IMR-90 (cell line): ENCODE data around the gene NFE2. TPM values are rescaled to one million over a fixed set of nuclear protein-coding genes. Genes with fewer than 3 reads are reported as not detected.

ENCODE experiments used
- ATAC-seq: fragments of 200-7000 bp; cut with Tn5 transposase; 2 replicates; pipeline ENCODE4 v1.9.1; 2020; ENCODE audit warnings: low read depth, mild to moderate bottlenecking, moderate library complexity
- BruUV-seq: library from RNA; stranded (reverse); fragments of 400-500 nt; replicated peaks from 2 replicates; lab custom pipeline; 2021; lab: Mats Ljungman, UMichigan
- CTCF ChIA-PET: fragments of 300-600 bp; formaldehyde crosslinking; extraction: SDS; loops from one replicate; lab custom pipeline; 2021; ENCODE audit warnings: antibody characterized with exemption; lab: Yijun Ruan, JAX
- POLR2A ChIA-PET: fragments of 300-600 bp; sonication (Branson Sonifier 250); formaldehyde crosslinking; loops from one replicate; lab custom pipeline; 2022; ENCODE audit warnings: antibody characterized with exemption; ENCODE audit not compliant: unreplicated experiment; lab: Charles Lee
- DNase-seq: peaks from one replicate; pipeline ENCODE4 v3.0.0; 2013
- H2AFZ ChIP-seq: replicated peaks from 2 replicates; pipeline ENCODE3; 2013; ENCODE audit warnings: low read length, mild to moderate bottlenecking; ENCODE audit not compliant: poor library complexity
- H2AK5ac ChIP-seq: 2 replicates; pipeline ENCODE4 v1.6.1; 2013; ENCODE audit warnings: low read depth, low read length, inconsistent platforms
- H2AK9ac ChIP-seq: replicated peaks from 2 replicates; pipeline ENCODE3; 2013; ENCODE audit warnings: mild to moderate bottlenecking, low read depth, low read length, moderate library complexity; ENCODE audit not compliant: poor library complexity
- H2BK120ac ChIP-seq: 2 replicates; pipeline ENCODE4 v1.6.1; 2013; ENCODE audit warnings: low read depth, low read length, inconsistent platforms
- H2BK15ac ChIP-seq: 3 replicates; pipeline ENCODE4 v1.6.1; 2013; ENCODE audit warnings: low read depth, low read length, inconsistent platforms
- H2BK20ac ChIP-seq: 2 replicates; pipeline ENCODE4 v1.6.1; 2013; ENCODE audit warnings: low read depth, mild to moderate bottlenecking, inconsistent platforms, low read length, moderate library complexity
- H2BK5ac ChIP-seq: 2 replicates; pipeline ENCODE4 v1.6.1; 2013; ENCODE audit warnings: mild to moderate bottlenecking, low read depth, low read length, inconsistent platforms; ENCODE audit not compliant: poor library complexity, severe bottlenecking
- H3K14ac ChIP-seq: replicated peaks from 2 replicates; pipeline ENCODE4 v1.6.1; 2013; ENCODE audit warnings: low read depth, low read length, inconsistent platforms
- H3K18ac ChIP-seq: 2 replicates; pipeline ENCODE4 v1.6.1; 2013; ENCODE audit warnings: low read depth, low read length, control low read depth
- H3K23ac ChIP-seq: 2 replicates; pipeline ENCODE4 v1.6.1; 2013; ENCODE audit warnings: low read depth, low read length, inconsistent platforms
- H3K27ac ChIP-seq: 2 replicates; pipeline ENCODE4 v1.5.1; 2013; ENCODE audit warnings: mild to moderate bottlenecking, control low read depth, low read length; ENCODE audit not compliant: insufficient read depth
- H3K27me3 ChIP-seq: 2 replicates; pipeline ENCODE4 v1.6.1; 2013; ENCODE audit warnings: low read length; ENCODE audit not compliant: control insufficient read depth, insufficient read depth
- H3K36me3 ChIP-seq: 2 replicates; pipeline ENCODE4 v1.6.1; 2013; ENCODE audit warnings: low read length, mixed read lengths; ENCODE audit not compliant: control insufficient read depth, insufficient read depth
- H3K4ac ChIP-seq: 2 replicates; pipeline ENCODE4 v1.6.1; 2013; ENCODE audit warnings: low read depth, low read length, inconsistent platforms
- H3K4me1 ChIP-seq: 2 replicates; pipeline ENCODE4 v1.6.1; 2013; ENCODE audit warnings: low read length, mixed read lengths; ENCODE audit not compliant: control insufficient read depth, insufficient read depth
- H3K4me2 ChIP-seq: 2 replicates; pipeline ENCODE4 v1.6.1; 2013; ENCODE audit warnings: low read depth, mild to moderate bottlenecking, control low read depth, low read length, moderate library complexity
- H3K4me3 ChIP-seq: 2 replicates; pipeline ENCODE4 v1.5.1; 2013; ENCODE audit warnings: low read depth, mild to moderate bottlenecking, control low read depth, low read length, moderate library complexity; ENCODE audit not compliant: insufficient read depth
- H3K56ac ChIP-seq: 2 replicates; pipeline ENCODE4 v1.6.1; 2013; ENCODE audit warnings: low read length, inconsistent platforms; ENCODE audit not compliant: insufficient read depth; ENCODE audit errors: extremely low read depth
- H3K79me1 ChIP-seq, 2 experiments: 2 replicates each; pipeline ENCODE4 v1.6.1; 2013; ENCODE audit warnings: low read length in 2 of 2, inconsistent platforms in 1 of 2, low read depth in 1 of 2
- H3K9ac ChIP-seq: 2 replicates; pipeline ENCODE4 v1.6.1; 2013; ENCODE audit warnings: low read depth, low read length, control low read depth
- H3K9me1 ChIP-seq: 2 replicates; pipeline ENCODE4 v1.6.1; 2013; ENCODE audit warnings: low read length, inconsistent platforms; ENCODE audit not compliant: insufficient read depth
- H3K9me3 ChIP-seq: 2 replicates; pipeline ENCODE4 v1.6.1; 2013; ENCODE audit warnings: low read length; ENCODE audit not compliant: control insufficient read depth, insufficient read depth
- H4K20me1 ChIP-seq: 2 replicates; pipeline ENCODE4 v1.6.1; 2013; ENCODE audit warnings: low read length, inconsistent platforms; ENCODE audit not compliant: insufficient read depth
- H4K5ac ChIP-seq: 2 replicates; pipeline ENCODE4 v1.6.1; 2013; ENCODE audit warnings: mild to moderate bottlenecking, low read depth, low read length, control low read depth
- H4K8ac ChIP-seq, 2 experiments: 2 replicates each; pipeline ENCODE4 v1.6.1; 2013; ENCODE audit warnings: low read depth in 2 of 2, low read length in 2 of 2, control low read depth in 1 of 2, inconsistent platforms in 1 of 2
- H4K91ac ChIP-seq: 2 replicates; pipeline ENCODE4 v1.6.1; 2013; ENCODE audit warnings: low read depth, low read length, inconsistent platforms; ENCODE audit not compliant: insufficient read depth
- CEBPB ChIP-seq: IDR thresholded peaks from 2 replicates; pipeline ENCODE4 v1.6.1; 2012; ENCODE audit warnings: low read depth, low read length, improper control_type of control experiment
- CHD1 ChIP-seq: IDR thresholded peaks from 2 replicates; pipeline ENCODE4 v1.6.1; 2012; ENCODE audit warnings: low read depth, low read length, improper control_type of control experiment
- RFX5 ChIP-seq: IDR thresholded peaks from 2 replicates; pipeline ENCODE4 v1.8.0; 2012; ENCODE audit warnings: low read depth, mild to moderate bottlenecking, low read length, moderate library complexity
- WGBS, 2 experiments: methylation state at CpG; one replicate each; pipeline versions ENCODE4 v1.1.5 to v1.1.7; 2013; ENCODE audit warnings: missing lambda C conversion rate in 2 of 2; ENCODE audit not compliant: insufficient read length in 1 of 2; ENCODE audit errors: extremely low coverage in 2 of 2; 5-methylcytosine and 5-hydroxymethylcytosine counted together
- dilution Hi-C: fragments of 300-500 bp; cut with HindIII; formaldehyde crosslinking; loops from one replicate; pipeline ENCODE4 v1.14.3; 2018; ENCODE audit warnings: low sequenced_read_pairs; ENCODE audit not compliant: unreplicated experiment
- in situ Hi-C: fragments of 300-500 bp; cut with MboI; formaldehyde crosslinking; loops from 3 replicates; pipeline ENCODE4 v1.14.3; 2019; ENCODE audit warnings: low sequenced_read_pairs, inconsistent platforms, mixed read lengths
- intact Hi-C: fragments of 100-400 bp; cut with micrococcal nuclease; formaldehyde crosslinking; loops from 2 replicates; pipeline ENCODE4 v1.10.0; 2022
- polyA plus RNA-seq, 3 experiments: library from polyadenylated mRNA; depleted of rRNA; stranded (reverse); fragments of >200 nt; gene quantifications; 2 replicates each; pipeline ENCODE4 v1.2.3, GENCODE V29; 2012; ENCODE audit warnings: low replicate concordance in 1 of 3
- total RNA-seq: library from RNA; depleted of rRNA; stranded (reverse); fragments of >200 nt; gene quantifications from 2 replicates; pipeline ENCODE4 v1.2.3, GENCODE V29; 2012
- TF ChIP-seq, protein P1 (sequence below): conservative IDR thresholded peaks from 2 replicates; pipeline ENCODE4 v1.5.1; 2012; ENCODE audit warnings: mild to moderate bottlenecking, low read depth, low read length, improper control_type of control experiment

Gene NFE2
- total and polyA plus RNA-seq, 2 of the 4 experiments (the other 2 are of a cell fraction): 0.18 to 0.32 TPM

DNA sequence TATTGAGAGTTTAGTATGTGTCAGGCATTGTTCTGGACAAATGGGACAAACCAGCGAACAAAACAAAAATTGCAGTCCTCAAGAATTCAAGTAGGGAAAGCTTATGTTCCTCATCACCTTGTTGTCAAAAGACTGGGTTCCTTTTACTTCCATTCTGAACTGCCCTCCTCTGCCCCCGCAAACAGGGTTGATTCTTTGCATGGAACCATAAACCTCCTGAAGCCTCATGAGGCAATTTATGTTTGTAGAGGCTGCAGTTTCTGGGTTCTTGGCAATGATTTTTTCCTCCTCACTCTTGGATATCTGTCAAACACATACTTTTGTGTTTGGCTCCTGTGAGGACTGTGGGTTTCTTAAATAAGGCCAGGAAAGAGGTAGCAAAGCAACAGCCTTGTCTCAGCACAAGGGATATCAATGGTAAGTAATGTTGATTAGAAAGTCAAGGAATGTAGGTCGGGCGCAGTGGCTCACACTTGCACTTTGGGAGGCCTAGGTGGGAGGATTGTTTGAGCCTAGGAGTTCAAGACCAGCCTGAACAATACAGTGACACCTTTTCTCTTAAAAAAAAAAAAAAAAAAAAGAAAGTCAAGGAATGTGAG, 38.0 kb upstream of the NFE2 start:
- Histone ChIP-seq H3K4me1 (peaks cover 40% of the 10 kb centered on the region), H3K79me1 (peaks cover 43 to 80% of the 10 kb centered on the region in 2 experiments), H4K20me1 (peaks cover 41% of the 10 kb centered on the region), H4K8ac (no peak overlapping the region), H3K36me3 (peaks cover 15% of the 10 kb centered on the region), H4K91ac (no peak overlapping the region), H3K27me3 (no peaks in the 10 kb centered on the region), H3K18ac (no peak overlapping the region), H3K9ac (no peak overlapping the region), H3K27ac (peak overlapping the region; percentile 48; the same call in 1 of the 2 replicates), H2BK20ac (peak overlapping the region; percentile 7; the same call in 1 of the 2 replicates), H3K14ac (peak overlapping the region; percentile 61), H3K9me3 (no peaks in the 10 kb centered on the region), H3K4me2 (peak overlapping the region; percentile 26), H2AK9ac (no peak overlapping the region), H3K23ac (peak overlapping the region; percentile 45; the same call in 1 of the 2 replicates), H3K4ac (peak overlapping the region; percentile 22; the same call in 1 of the 2 replicates), H3K9me1 (peaks cover 25% of the 10 kb centered on the region), H2BK120ac (no peak overlapping the region), H2AFZ (no peak overlapping the region), H2AK5ac (peak overlapping the region; percentile 49; the same call in 1 of the 2 replicates), H3K4me3 (no peak overlapping the region), H2BK15ac (no peak overlapping the region; the same call in 2 of the 3 replicates), H3K56ac (no peak overlapping the region), H4K5ac (no peak overlapping the region), H2BK5ac (peak overlapping the region; percentile 8)
- in situ Hi-C loops: no loop called here
- 0 out of 2 replicates have a peak, but pooled peaks have one; percentile 7 for ATAC-seq
- dilution Hi-C loops: no loop called here
- ChIA-PET CTCF (no interaction called here), POLR2A (interaction anchor here (1.7 kb wide), 1 partner anchor 14 kb away, joined by 7 read pairs; the partner anchor contains the start of gene COPZ1)
- intact Hi-C loops: loop anchor here (2.0 kb wide), 1 partner anchor 20 kb away; no protein-coding TSS in a partner anchor
- no CpG with 5 or more reads among the region's 4 CpGs for WGBS, 2 experiments
- DNase-seq: peak; percentile 56
- TF ChIP-seq RFX5: no peak
- TF ChIP-seq CEBPB: no peak
- TF ChIP-seq CHD1: no peak
- TF ChIP-seq, protein P1, sequence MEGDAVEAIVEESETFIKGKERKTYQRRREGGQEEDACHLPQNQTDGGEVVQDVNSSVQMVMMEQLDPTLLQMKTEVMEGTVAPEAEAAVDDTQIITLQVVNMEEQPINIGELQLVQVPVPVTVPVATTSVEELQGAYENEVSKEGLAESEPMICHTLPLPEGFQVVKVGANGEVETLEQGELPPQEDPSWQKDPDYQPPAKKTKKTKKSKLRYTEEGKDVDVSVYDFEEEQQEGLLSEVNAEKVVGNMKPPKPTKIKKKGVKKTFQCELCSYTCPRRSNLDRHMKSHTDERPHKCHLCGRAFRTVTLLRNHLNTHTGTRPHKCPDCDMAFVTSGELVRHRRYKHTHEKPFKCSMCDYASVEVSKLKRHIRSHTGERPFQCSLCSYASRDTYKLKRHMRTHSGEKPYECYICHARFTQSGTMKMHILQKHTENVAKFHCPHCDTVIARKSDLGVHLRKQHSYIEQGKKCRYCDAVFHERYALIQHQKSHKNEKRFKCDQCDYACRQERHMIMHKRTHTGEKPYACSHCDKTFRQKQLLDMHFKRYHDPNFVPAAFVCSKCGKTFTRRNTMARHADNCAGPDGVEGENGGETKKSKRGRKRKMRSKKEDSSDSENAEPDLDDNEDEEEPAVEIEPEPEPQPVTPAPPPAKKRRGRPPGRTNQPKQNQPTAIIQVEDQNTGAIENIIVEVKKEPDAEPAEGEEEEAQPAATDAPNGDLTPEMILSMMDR: no peak
- no TSS peak for BruUV-seq
